DND-41 (cell line): ENCODE data around the gene PGA3.
"Not testable (repeated sequence)": the region's sequence is repeated elsewhere in the genome, so short reads cannot be mapped to it uniquely, and the experiment has no call there.

Experiments used
- CTCF ChIP-seq: IDR thresholded peaks from 2 replicates; pipeline ENCODE4 v1.5.1; 2012; ENCODE audit warnings: borderline replicate concordance, low read length, moderate library complexity, mild to moderate bottlenecking; ENCODE audit not compliant: poor library complexity, severe bottlenecking; ENCODE audit errors: extremely low read depth
- EZH2 ChIP-seq: IDR thresholded peaks from 3 replicates; pipeline ENCODE4 v1.6.1; 2012; ENCODE audit warnings: borderline replicate concordance, low read depth, mild to moderate bottlenecking, moderate library complexity, low read length, inconsistent platforms; ENCODE audit not compliant: severe bottlenecking

GRCh38 chr11:61204502-61205059, 1.3 kb downstream of the PGA3 start:
- not testable (repeated sequence) for TF ChIP-seq CTCF, EZH2
